ENCODE data around the gene GABRR3.

- TF ChIP-seq POLR2A (IDR thresholded peaks at IDR 0.05) (no peak), CTCF (IDR thresholded peaks at IDR 0.05) (no peak), POLR2AphosphoS5 (IDR thresholded peaks at IDR 0.05) (no peak)
These were observed 84.8 kb downstream of the GABRR3 start for GRCh38 chr3:97950360-97950759.

Measured in breast epithelium (tissue), 3 donors.